ENCODE data around the gene TTLL13.

Gene TTLL13

DNA sequence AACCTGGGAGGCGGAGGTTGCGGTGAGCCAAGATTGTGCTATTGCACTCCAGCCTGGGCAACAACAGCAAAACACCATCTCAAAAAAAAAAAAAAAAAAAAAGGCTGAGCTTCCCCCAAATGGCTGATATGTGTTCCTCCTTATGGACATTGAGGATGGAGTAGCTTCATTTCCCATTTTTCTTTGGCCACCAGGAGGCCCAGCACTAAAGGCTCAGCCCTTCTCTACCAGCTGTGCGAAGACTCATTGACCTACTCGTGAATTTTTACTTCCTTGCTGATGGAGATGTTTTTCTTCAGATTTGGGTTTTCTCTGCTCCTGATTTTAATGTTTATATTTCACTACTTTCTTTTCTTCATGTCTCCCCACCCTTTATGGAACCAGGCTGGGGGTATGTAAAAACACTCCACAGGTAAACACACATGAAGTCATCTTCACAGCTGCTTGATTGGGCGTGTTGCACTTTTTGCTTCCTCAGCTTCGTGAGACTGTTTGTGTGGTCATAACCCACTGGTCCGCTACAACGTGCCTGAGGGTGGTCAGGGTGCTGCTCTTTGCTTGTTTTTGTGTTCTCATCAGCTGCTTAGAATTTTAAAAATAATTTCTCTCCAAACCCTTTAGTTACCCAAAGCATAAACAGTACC lies 34.7 kb upstream of the TTLL13 start:
- DNase-seq (ENCODE audit: low read depth in 2 of 2, low spot score in 1 of 2), result no peak

DNA sequence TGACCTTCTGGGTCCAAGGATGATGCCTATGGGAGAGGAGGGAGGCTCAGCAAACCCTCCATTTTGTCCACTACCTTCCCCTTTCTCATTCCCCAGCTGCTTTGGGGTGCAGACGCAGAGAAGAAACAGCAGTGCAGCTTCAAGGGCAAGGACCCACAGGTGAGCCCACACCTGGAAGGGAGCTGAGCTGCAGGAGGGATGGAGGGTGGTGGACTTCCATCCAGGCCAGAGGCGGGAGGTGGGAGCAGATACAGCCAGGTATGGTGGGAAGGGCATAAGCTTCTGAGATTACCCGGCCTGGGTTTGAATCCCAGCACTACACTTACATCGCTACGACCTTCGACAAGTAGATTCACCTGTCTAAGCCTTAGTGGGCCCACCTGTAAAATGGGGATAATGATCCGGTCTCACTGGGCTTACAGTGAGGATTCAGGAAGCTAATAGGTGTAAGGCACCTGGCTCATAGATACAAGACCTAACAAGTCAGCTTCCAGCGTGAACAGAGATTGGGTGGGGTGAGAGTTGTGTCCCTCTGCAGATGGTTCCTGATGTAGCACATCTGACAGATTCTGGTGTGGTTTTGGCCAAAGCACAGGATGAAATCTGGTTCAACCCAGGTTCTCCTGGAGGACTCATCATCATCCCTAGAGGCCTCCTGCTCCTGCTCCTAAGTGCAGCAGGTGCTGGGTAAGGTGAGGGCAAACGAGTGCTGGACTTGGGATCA lies 31.5 kb upstream of the TTLL13 start:
- no peak for DNase-seq (ENCODE audit: low read depth in 2 of 2, low spot score in 1 of 2)

DNA sequence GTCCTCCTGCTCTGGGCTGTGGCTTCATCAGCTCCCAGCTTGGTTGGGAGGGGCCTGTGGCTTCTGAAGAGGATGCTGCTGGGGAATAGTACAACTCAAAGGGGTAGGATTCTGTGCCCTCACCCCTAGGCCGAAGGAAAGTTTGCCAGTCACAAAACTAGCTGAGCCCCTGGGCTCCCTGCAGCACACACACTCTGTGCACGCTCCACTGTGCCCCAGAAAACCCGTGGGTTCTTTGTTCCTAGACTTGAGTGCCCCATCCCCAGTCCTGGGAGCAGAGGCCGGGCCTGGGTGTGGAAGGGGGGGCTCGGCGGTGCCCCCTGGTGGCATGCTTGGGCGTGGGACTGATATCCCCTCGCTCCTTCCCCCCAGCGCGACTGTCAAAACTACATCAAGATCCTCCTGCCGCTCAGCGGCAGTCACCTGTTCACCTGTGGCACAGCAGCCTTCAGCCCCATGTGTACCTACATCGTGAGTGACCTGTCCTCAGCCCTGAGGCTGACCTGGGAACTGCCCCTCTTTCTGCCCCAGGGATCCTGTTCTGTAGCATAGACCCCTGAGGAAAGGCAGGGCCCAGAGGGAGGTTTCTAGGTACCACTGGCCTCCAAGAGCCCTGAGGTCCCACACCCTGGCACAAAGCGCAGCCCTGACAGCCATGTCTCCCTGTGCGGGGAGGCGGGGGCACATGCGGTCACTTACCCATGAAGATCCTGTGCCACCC lies 29.8 kb upstream of the TTLL13 start:
- no peak for DNase-seq (ENCODE audit: low read depth in 2 of 2, low spot score in 1 of 2)

DNA sequence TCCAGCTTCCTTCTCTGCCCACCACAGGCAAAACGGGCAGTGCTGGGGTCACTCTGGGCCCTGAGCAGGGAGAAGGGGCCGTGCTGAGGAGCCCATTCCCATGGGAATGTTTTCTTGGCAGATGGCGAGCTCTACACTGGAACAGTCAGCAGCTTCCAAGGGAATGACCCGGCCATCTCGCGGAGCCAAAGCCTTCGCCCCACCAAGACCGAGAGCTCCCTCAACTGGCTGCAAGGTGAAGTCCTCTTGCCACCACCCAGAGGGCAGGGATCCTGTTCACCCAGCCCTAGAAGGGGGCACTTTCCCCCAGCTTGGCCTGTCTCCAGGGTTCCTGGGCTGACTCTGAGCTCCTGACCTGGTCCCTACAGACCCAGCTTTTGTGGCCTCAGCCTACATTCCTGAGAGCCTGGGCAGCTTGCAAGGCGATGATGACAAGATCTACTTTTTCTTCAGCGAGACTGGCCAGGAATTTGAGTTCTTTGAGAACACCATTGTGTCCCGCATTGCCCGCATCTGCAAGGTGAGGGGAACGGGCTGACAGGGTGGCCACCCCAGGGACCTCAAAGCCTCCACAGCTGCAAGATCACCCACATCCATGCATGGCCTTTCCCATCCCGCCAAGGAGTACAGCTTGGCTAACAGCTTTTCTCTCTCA lies 28.0 kb upstream of the TTLL13 start:
- DNase-seq (ENCODE audit: low read depth in 2 of 2, low spot score in 1 of 2), result no peak

DNA sequence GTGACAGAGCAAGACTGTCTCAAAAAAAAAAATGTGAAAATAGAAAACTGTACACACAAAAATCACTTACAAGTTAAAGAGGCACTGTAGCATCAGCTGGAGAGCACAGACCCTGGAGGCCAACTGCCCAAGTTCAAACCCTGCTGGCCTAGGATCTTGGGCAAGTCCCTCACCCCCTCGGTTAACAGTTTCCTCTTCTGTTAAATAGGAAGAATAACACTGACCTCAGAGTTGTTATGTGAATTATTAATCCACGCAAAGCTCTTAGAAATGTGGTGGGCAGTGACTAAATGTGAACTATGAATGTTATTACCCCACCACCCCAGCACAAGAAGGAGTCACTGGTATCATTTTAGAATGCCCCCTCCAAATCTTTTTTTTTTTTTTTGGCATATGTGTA lies 26.8 kb upstream of the TTLL13 start:
- no peak for DNase-seq (ENCODE audit: low read depth in 2 of 2, low spot score in 1 of 2)

DNA sequence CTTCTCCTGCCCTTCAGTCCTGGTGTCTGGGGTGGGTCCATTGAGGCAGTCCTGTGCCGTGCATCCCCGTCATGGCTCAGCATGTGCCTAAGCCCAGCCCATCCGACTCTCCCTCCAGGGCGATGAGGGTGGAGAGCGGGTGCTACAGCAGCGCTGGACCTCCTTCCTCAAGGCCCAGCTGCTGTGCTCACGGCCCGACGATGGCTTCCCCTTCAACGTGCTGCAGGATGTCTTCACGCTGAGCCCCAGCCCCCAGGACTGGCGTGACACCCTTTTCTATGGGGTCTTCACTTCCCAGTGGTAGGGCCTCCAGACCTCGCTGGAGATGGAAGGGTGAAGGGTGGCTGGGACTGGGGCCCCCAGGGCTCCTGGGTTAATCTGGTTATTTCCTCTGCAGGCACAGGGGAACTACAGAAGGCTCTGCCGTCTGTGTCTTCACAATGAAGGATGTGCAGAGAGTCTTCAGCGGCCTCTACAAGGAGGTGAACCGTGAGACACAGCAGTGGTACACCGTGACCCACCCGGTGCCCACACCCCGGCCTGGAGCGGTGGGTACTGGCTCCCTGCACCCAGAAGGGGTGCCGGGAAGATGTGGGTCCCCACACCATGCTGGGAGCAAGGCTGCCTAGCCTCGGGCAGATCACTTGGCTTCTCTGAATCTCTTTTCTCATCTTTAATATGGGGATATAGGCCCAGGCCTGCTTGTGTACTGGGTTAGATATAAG lies 25.8 kb upstream of the TTLL13 start:
- DNase-seq (ENCODE audit: low read depth in 2 of 2, low spot score in 1 of 2), result no peak

DNA sequence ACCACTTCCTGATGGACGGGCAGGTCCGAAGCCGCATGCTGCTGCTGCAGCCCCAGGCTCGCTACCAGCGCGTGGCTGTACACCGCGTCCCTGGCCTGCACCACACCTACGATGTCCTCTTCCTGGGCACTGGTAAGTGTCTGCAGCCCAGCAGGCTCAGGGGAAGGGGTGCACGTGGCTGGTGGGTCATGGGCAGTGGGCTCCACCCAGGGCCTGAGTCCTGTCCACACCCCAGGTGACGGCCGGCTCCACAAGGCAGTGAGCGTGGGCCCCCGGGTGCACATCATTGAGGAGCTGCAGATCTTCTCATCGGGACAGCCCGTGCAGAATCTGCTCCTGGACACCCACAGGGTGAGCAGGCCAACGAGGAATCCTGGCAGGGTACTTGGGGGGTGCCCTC lies 24.3 kb upstream of the TTLL13 start:
- DNase-seq (ENCODE audit: low read depth in 2 of 2, low spot score in 1 of 2), result no peak

DNA sequence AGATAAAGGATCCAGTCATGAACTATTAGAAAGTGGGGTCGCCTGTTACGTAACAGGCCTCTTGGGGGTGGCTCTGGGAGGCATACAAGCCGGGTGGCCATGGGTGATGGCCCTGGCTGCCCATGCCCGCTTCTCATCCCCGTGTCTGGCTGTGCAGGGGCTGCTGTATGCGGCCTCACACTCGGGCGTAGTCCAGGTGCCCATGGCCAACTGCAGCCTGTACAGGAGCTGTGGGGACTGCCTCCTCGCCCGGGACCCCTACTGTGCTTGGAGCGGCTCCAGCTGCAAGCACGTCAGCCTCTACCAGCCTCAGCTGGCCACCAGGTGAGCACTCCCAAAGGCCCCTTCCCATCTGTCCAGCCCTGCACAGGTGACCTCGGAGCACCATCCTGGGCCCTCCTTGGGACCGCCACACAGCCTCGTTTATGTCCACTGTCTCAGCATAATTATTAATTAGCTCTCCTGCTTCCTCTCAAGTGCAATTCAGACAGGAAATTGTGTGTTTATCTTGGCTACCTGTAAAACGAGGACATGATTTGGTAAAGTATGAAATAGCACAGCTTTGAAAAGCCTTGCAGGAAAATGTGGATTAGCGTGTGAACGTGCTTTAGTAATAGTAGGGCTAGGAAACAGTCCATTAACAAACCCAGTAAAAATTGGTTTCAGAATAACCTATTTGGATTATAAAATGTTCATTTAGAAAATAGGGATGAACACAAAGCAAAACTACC lies 23.7 kb upstream of the TTLL13 start:
- DNase-seq (ENCODE audit: low read depth in 2 of 2, low spot score in 1 of 2), result no peak

DNA sequence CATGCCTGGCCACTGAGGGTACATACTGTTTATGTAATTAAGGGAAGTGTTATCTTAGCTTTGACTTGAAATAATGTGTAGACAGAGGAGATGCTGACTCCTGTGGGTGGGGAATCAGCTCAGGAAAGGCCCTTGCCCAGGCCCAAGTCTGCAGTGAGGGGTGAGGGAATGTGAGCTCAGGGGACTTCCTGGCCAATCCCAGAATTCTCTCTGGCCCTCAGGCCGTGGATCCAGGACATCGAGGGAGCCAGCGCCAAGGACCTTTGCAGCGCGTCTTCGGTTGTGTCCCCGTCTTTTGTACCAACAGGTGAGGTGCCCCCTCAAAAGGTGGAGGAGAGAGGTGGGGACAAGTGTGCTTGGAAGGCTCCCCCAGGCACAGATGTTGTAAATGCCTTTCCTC lies 22.0 kb upstream of the TTLL13 start:
- DNase-seq (ENCODE audit: low read depth in 2 of 2, low spot score in 1 of 2), result no peak

DNA sequence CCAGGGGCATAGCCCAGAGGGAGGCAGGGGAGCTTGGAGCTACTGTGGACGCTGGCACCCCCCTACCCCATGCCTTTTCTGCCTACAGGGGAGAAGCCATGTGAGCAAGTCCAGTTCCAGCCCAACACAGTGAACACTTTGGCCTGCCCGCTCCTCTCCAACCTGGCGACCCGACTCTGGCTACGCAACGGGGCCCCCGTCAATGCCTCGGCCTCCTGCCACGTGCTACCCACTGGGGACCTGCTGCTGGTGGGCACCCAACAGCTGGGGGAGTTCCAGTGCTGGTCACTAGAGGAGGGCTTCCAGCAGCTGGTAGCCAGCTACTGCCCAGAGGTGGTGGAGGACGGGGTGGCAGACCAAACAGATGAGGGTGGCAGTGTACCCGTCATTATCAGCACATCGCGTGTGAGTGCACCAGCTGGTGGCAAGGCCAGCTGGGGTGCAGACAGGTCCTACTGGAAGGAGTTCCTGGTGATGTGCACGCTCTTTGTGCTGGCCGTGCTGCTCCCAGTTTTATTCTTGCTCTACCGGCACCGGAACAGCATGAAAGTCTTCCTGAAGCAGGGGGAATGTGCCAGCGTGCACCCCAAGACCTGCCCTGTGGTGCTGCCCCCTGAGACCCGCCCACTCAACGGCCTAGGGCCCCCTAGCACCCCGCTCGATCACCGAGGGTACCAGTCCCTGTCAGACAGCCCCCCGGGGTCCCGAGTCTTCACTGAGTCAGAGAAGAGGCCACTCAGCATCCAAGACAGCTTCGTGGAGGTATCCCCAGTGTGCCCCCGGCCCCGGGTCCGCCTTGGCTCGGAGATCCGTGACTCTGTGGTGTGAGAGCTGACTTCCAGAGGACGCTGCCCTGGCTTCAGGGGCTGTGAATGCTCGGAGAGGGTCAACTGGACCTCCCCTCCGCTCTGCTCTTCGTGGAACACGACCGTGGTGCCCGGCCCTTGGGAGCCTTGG lies 21.3 kb upstream of the TTLL13 start:
- no peak for DNase-seq (ENCODE audit: low read depth in 2 of 2, low spot score in 1 of 2)

DNA sequence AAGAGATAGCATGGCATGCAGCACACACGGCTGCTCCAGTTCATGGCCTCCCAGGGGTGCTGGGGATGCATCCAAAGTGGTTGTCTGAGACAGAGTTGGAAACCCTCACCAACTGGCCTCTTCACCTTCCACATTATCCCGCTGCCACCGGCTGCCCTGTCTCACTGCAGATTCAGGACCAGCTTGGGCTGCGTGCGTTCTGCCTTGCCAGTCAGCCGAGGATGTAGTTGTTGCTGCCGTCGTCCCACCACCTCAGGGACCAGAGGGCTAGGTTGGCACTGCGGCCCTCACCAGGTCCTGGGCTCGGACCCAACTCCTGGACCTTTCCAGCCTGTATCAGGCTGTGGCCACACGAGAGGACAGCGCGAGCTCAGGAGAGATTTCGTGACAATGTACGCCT lies 20.4 kb upstream of the TTLL13 start:
- DNase-seq (ENCODE audit: low read depth in 2 of 2, low spot score in 1 of 2), result no peak

DNA sequence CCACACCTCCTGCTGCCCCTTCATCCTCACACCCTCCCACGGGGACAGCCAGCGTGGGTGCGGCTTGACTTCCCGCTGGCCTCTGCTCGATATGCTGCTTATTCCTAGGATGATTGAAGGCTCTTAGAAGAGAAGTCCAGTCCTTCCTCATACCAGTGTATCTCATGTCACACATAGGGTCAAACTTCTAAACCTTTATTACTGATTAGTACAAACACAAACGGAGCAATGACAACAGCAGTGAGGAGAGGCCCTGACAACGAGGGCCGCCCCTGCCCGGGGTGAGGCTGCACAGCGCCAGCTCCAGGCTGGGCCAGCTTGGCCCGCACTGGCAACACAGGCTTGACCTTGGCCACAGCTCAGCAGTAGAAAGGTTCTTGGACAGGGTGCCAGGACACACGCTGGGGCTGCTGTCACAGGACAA lies 19.3 kb upstream of the TTLL13 start:
- DNase-seq (ENCODE audit: low read depth in 2 of 2, low spot score in 1 of 2), result no peak

DNA sequence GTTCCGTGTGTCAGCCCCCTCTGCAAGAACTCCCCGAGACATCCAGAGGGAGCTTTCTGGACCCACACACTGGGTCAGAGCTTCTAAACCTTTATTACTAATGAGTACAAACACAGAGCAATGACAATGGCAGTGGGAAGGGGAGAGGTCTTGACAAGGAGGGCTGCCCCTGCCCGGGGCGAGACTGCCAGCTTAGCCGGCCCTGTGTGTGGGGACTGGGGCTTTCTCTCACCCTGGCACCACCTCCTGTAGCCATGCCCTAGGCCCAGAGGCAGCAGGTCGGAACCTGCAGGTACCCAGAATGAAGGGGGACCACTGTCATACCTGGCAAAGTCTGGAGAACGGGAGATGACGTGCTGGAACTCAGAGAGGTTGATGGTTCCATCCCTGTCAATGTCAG lies 18.7 kb upstream of the TTLL13 start:
- no peak for DNase-seq (ENCODE audit: low read depth in 2 of 2, low spot score in 1 of 2)

DNA sequence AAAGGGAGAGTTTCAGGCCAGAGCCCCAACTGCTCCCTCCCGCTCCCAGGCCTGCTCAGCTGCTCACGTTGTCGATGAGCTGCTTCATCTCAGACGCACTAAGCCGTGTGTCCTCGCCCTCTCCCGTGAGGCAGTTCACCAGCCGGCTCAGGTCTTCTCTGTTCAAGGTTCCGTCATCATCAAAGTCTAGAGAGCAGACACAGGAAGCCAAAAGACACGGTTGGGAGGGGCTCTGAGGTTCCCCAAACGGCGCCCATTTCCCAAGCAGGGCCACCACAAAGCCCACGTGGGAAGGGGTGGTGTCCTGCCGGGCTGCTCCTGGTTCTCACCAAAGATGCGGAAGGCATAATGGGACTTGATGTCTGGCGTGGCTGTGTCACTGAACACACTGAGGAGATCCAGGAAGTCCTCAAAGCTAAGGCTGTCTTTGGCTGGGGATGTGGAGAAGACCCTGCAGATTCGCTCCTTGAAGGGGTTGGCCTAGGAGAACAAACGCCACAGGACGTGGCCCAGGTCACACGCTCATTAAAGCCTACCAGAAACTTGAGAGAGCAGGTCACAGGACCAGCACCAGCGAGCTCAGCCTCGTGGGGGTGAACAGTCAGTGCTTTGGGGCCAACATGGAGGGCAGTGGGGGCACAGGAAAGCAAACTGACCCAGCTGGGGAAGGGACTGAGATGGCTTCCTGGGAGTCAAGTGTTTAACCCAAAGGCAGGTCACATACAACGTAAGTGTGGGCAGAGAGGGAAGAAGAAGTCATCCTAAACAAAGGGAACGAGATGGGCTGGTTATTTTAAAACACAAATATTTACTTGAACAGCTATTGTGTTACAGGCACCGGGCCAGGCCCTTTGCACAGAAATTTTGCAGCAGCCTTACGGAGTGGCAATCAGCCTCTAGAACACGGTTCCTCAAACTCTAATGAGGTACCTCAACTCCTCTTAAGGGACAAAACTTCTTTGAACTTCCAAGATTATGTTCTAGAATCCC lies 18.0 kb upstream of the TTLL13 start:
- peak; percentile 41 to 54 for DNase-seq (ENCODE audit: low read depth in 2 of 2, low spot score in 1 of 2)

DNA sequence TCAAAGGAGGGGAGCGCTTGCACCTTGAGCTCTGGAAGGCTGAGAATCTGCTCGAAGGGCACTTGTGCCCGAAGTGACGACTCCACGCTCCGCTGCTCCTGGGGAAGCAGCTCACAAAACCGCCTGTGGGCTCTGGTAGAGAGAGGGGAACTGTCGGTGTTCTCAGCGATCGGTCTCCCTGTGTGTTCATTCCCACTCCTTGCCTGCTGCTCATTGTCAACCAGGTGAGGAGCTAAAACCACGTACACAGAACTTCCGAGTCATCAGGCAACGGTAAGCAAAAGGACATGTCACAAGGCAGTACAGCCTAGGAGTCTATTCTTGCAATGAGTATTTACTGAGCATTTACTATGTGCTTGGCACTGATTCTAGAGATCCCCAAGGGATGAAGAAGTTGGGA lies 17.2 kb upstream of the TTLL13 start:
- no peak for DNase-seq (ENCODE audit: low read depth in 2 of 2, low spot score in 1 of 2)

DNA sequence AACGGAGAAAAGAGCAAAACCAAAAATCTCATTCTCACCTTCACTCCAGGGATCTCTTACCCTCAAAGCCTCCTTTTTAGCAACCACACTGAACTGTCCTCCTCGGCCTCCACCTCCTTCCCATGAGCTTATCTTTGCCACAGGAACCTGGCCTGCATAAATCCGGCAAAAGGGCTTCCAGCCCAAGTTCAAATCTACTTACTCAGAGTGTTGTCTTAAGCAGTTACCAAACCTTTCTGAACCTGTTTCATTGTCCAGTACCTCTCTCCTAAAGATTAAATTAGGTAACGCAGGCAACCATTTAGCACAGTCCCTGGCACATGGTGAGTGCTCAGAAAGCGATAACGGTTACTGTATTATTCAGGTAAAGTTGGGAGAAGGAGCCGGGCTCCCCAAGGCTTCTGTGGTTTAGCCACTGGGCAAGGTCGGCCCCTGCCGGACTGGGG lies 16.4 kb upstream of the TTLL13 start:
- DNase-seq (ENCODE audit: low read depth in 2 of 2, low spot score in 1 of 2), result no peak

DNA sequence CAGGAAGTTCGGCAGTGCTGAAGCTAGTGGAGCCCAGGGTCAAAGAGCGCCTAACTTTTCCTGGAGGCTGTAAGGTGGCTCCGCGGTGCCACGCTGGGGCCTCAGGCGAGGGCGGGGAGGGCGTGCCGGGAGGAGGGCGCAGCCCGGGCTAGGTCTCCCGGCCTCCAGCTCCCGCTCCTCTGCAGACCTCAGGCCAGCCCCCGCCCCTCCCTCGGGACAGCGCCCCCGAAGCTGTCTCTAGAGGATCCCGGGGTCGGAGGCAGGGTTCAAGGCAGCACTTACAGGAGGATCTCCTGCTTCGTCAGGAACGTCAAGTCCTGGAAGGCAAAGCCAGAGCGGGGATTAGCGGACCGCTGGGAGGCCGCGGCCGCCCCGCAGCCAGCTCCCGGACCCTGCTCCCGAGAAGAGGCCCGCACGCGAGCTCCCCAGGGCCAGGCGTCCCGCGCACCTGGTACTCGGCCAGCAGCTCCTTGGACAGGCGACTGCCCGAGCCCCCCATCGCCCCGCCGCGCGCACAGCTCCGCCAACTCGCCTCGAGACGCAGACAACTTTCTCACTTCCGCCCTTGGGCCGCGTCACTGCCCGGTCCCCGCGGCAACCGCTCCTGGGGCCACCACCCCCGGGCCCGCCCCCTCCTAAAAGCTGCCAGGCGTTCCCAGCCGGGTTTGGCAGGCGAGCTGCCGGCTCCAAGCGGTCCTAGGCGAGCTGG lies 15.8 kb upstream of the TTLL13 start, which contains the start of gene CIB1:
Gene CIB1, minus strand, starts transcription at position 555 of the 709 bp plus-strand sequence. Its CDS starts 56 bp downstream, at position 499.
- peak; percentile 84 to 96 for DNase-seq (ENCODE audit: low read depth in 2 of 2, low spot score in 1 of 2)
